Aorta (tissue), 5 donors: ENCODE results near the gene TBPL2. TPM values are rescaled to one million over a fixed set of nuclear protein-coding genes. Genes with fewer than 3 reads are reported as not detected.

Source experiments
- ATAC-seq: fragments of 200-7000 bp; cut with Tn5 transposase; one replicate; pipeline ENCODE4 v1.9.1; 2022; ENCODE audit warnings: moderate library complexity; ENCODE audit not compliant: low FRiP score
- DNase-seq, 2 donors: peaks; one replicate each; pipeline ENCODE4 v3.0.0-alpha.2; 2020
- H3K27ac ChIP-seq, 2 donors: one replicate each; pipeline ENCODE4 v1.5.1; 2013; ENCODE audit warnings: low read length in 2 of 2, mild to moderate bottlenecking in 2 of 2, moderate library complexity in 2 of 2, control low read depth in 1 of 2, inconsistent platforms in 1 of 2, low read depth in 1 of 2
- H3K27me3 ChIP-seq, 2 donors: one replicate each; pipeline ENCODE4 v1.6.1; 2013; ENCODE audit warnings: control low read depth in 1 of 2, low read length in 1 of 2, mild to moderate bottlenecking in 1 of 2, moderate library complexity in 1 of 2; ENCODE audit not compliant: insufficient read depth in 2 of 2, control insufficient read depth in 1 of 2
- H3K36me3 ChIP-seq, 2 donors: one replicate each; pipeline ENCODE4 v1.6.1; 2013; ENCODE audit warnings: control low read depth in 1 of 2, low read length in 1 of 2, mild to moderate bottlenecking in 1 of 2; ENCODE audit not compliant: insufficient read depth in 2 of 2, control insufficient read depth in 1 of 2
- H3K4me1 ChIP-seq, 2 donors: one replicate each; pipeline ENCODE4 v1.6.1; 2013; ENCODE audit warnings: low read length in 2 of 2, control low read depth in 1 of 2, mild to moderate bottlenecking in 1 of 2, moderate library complexity in 1 of 2; ENCODE audit not compliant: insufficient read depth in 2 of 2, control insufficient read depth in 1 of 2
- H3K4me3 ChIP-seq, 2 donors: one replicate each; pipeline ENCODE4 v1.5.1; 2013; ENCODE audit warnings: low read length in 2 of 2, control low read depth in 1 of 2, mild to moderate bottlenecking in 1 of 2
- H3K9me3 ChIP-seq: one replicate; pipeline ENCODE4 v1.6.1; 2013; ENCODE audit warnings: mild to moderate bottlenecking, low read length; ENCODE audit not compliant: control insufficient read depth
- WGBS, 2 donors: extraction: QIAGEN DNeasy Blood & Tissue Kit; methylation state at CpG; one replicate each; pipeline ENCODE4 v1.1.7; 2013; 5-methylcytosine and 5-hydroxymethylcytosine counted together
- intact Hi-C, 2 donors: fragments of 100-400 bp; cut with DNase I; formaldehyde crosslinking; loops; one replicate each; pipeline versions ENCODE4 v1.14.2 to v1.15.0; 2022
- polyA plus RNA-seq, 2 donors: library from polyadenylated mRNA; stranded (reverse); fragments of 200-250 nt; gene quantifications; one replicate each; pipeline ENCODE4 v1.2.3, GENCODE V29; 2013
- total RNA-seq, 2 donors: library from RNA; stranded (reverse); fragmentation: NEBNext Ultra II Directional; extraction: Animal tissue kit (Norgen Biotek cat#: 25700); gene quantifications; one replicate each; pipeline ENCODE4 v1.2.1, GENCODE V29; 2021
- donor health status: healthy with polysubstance abuse.
- donor health status: Bipolar disorder and iron deficiency.
- donor health status: DM: no; HTN: no; CAD: no.
- donor health status: DM: no; HTN: no; CAD: no.
- donor health status: DM: yes; HTN: yes; CAD: no.

Gene TBPL2
- total and polyA plus RNA-seq, 4 donors = not detected

DNA sequence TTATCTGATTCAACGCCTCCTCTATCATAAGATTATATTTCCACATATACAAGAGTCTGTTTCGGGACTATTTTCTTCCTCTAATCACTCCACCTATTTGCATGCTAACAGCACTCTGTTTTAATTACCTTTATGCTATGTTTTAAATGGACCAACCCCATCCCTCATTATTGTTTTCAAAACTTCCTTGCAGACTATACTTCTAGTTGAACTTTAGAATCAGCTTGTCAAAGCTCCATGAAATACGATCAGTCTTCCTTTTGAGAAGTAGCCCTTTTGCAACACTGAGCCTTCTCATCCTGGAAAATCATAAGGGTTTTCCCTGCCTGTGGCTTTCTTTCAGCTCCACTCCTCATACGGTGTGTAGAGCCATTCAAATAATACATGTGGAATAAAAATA is 65.6 kb downstream of the TBPL2 start:
- DNase-seq = no peak
- Histone ChIP-seq H3K4me1 (no peaks in the 10 kb centered on the region), H3K36me3 (peaks cover 5 to 7% of the 10 kb centered on the region in 2 donors), H3K27me3 (no peaks in the 10 kb centered on the region), H3K4me3 (no peak overlapping the region), H3K27ac (no peak overlapping the region), H3K9me3 (no peaks in the 10 kb centered on the region)
- intact Hi-C loops = no loop called here
- WGBS, 2 donors = 92 to 95% methylated on average over 4 of the region's 4 CpGs
- ATAC-seq = no peak

- 85 to 90% methylated on average over 5 of the region's 5 CpGs for WGBS, 2 donors
- DNase-seq = no peak
Measured at GRCh38 chr14:55373784-55374705, 66.4 kb downstream of the TBPL2 start.

GRCh38 chr14:55372825-55373224 is 67.6 kb downstream of the TBPL2 start:
- Histone ChIP-seq H3K4me3 (no peak overlapping the region), H3K4me1 (no peaks in the 10 kb centered on the region), H3K27me3 (no peaks in the 10 kb centered on the region), H3K36me3 (peaks cover 5 to 8% of the 10 kb centered on the region in 2 donors), H3K27ac (no peak overlapping the region), H3K9me3 (no peaks in the 10 kb centered on the region)
- WGBS, 2 donors = 86 to 93% methylated on average over 7 of the region's 7 CpGs
- no peak for ATAC-seq
- no peak for DNase-seq
- intact Hi-C loops = no loop called here

More at GRCh38 chr14:55373784-55374705, 66.4 kb downstream of the TBPL2 start:
- H3K4me1 ChIP-seq = no peaks in the 10 kb centered on the region
- no peak overlapping the region for H3K27ac ChIP-seq
- no peak for ATAC-seq
- H3K27me3 ChIP-seq = no peaks in the 10 kb centered on the region
- intact Hi-C loops = no loop called here
- no peaks in the 10 kb centered on the region for H3K9me3 ChIP-seq
- peaks cover 5 to 8% of the 10 kb centered on the region in 2 donors for H3K36me3 ChIP-seq
- H3K4me3 ChIP-seq = no peak overlapping the region

GRCh38 chr14:55372423-55372822 is 68.0 kb downstream of the TBPL2 start:
- intact Hi-C loops = no loop called here
- no peaks in the 10 kb centered on the region for H3K9me3 ChIP-seq
- DNase-seq (no peak), ATAC-seq (no peak)
- no peak overlapping the region for H3K4me3 ChIP-seq
- WGBS, 2 donors = 92 to 100% methylated on average over 1 of the region's 1 CpG
- no peaks in the 10 kb centered on the region for H3K27me3 ChIP-seq
- H3K36me3 ChIP-seq = peaks cover 5 to 8% of the 10 kb centered on the region in 2 donors
- no peaks in the 10 kb centered on the region for H3K4me1 ChIP-seq
- no peak overlapping the region for H3K27ac ChIP-seq

DNA sequence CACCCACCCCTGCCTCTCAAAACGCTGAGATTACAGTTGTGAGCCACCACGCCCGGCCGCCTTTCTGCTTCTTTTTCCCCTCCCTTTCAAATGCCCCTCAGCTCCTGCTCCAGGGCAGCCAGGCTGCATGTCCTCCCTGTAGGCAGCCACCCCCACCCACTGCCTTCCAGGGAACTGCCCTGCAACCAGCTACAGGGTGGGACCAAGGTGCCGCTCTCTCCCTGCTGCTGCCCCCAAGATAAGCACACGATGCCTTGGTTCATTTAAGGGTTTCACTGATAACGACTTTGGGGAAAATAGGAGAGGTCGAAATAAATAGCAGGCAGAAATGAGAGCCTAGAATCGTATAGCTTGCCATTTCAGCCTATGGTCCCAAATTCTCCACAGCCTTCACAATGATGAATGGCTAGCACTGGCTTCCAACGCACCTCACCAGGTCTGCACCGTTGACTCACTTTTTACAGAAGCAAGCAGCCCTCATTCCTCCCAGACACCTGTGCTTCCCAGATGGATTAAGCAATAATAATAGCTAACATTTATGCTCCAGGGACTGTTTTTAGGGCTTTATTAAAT is 69.4 kb downstream of the TBPL2 start:
- no peak for DNase-seq
- ATAC-seq = no peak
- no peaks in the 10 kb centered on the region for H3K27me3 ChIP-seq
- H3K9me3 ChIP-seq = no peaks in the 10 kb centered on the region
- H3K27ac ChIP-seq = no peak overlapping the region
- H3K4me1 ChIP-seq = no peaks in the 10 kb centered on the region
- peaks cover under 1 to 1% of the 10 kb centered on the region in 2 donors for H3K36me3 ChIP-seq
- no peak overlapping the region for H3K4me3 ChIP-seq
- intact Hi-C loops = no loop called here
- 87 to 88% methylated on average over 11 of the region's 11 CpGs for WGBS, 2 donors

DNA sequence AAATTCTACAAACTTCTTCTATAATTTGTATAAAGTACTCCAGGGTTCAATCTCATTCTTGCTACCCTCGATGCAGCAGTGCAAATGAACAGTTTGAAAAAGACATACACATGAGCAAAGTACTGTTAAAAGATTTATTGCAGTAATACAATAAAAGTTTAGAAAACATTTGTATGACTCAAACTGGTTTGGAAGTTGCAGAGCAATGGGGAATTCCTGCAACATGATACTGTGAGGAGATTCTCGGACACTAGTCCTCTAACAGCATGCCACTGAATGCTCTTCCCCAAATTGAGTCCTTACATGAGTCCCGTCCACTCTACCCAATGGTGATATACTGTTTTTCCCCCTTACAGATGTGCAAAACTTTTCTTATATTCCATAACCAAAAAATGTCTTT is 74.1 kb downstream of the TBPL2 start:
- 76 to 78% methylated on average over 3 of the region's 3 CpGs for WGBS, 2 donors
- H3K27me3 ChIP-seq = no peaks in the 10 kb centered on the region
- no peak overlapping the region for H3K4me3 ChIP-seq
- H3K4me1 ChIP-seq = no peaks in the 10 kb centered on the region
- H3K36me3 ChIP-seq = peaks cover 0 to 4% of the 10 kb centered on the region in 2 donors
- no peaks in the 10 kb centered on the region for H3K9me3 ChIP-seq
- intact Hi-C loops = no loop called here
- ATAC-seq (no peak), DNase-seq (no peak)
- no peak overlapping the region for H3K27ac ChIP-seq

Other genes starting within 250 kb of the TBPL2 start
- gene DLGAP5, start 249.0 kb downstream of the TBPL2 start, total RNA-seq = under 1 TPM in 1 of 2 donors, not detected in 1; 0.63 TPM
- gene DLGAP5, start 249.0 kb downstream of the TBPL2 start, polyA plus RNA-seq = 1 to 10 TPM in 1 of 2 donors, under 1 TPM in 1; 0.13 to 1.1 TPM
- 10 to 100 TPM; 22.2 to 23.1 TPM for gene FBXO34, start 169.2 kb downstream of the TBPL2 start, total RNA-seq
- gene FBXO34, start 169.2 kb downstream of the TBPL2 start, polyA plus RNA-seq = 1 to 10 TPM; 7.8 to 9.2 TPM
- gene ATG14, start 28.8 kb downstream of the TBPL2 start, total RNA-seq = 10 to 100 TPM; 18.7 to 19.4 TPM
- gene ATG14, start 28.8 kb downstream of the TBPL2 start, polyA plus RNA-seq = 10 to 100 TPM in 1 of 2 donors, 1 to 10 TPM in 1; 6.0 to 11.5 TPM
- gene KTN1, start 139.6 kb upstream of the TBPL2 start, total RNA-seq = 100 to 1,000 TPM; 191 to 216 TPM
- gene KTN1, start 139.6 kb upstream of the TBPL2 start, polyA plus RNA-seq = 100 to 1,000 TPM in 1 of 2 donors, 10 to 100 TPM in 1; 86.8 to 143 TPM